H1 (cell line): ENCODE results near the gene OBSL1. TPM values are rescaled to one million over a fixed set of nuclear protein-coding genes. Genes with fewer than 3 reads are reported as not detected.

ENCODE experiments used
- BACH1 ChIP-seq: IDR thresholded peaks from 2 replicates; pipeline ENCODE4 v1.6.1; 2012; ENCODE audit warnings: low read length, improper control_type of control experiment
- CEBPB ChIP-seq: IDR thresholded peaks from 2 replicates; pipeline ENCODE4 v1.6.1; 2012; ENCODE audit warnings: low read depth, low read length
- EZH2 ChIP-seq: fragments of 200-600 bp; sonication (generic); IDR thresholded peaks from 2 replicates; pipeline ENCODE4 v1.7.1; 2012; ENCODE audit warnings: low read depth, mild to moderate bottlenecking, moderate library complexity, low read length, inconsistent platforms; ENCODE audit not compliant: severe bottlenecking
- FOSL1 ChIP-seq: IDR thresholded peaks from 2 replicates; pipeline ENCODE4 v1.6.1; 2011; ENCODE audit warnings: mild to moderate bottlenecking, low read depth, low read length, moderate library complexity; ENCODE audit not compliant: insufficient read depth
- POLR2AphosphoS5 ChIP-seq: IDR thresholded peaks from 2 replicates; pipeline ENCODE4 v1.6.1; 2011; ENCODE audit warnings: low read depth, low read length
- RBBP5 ChIP-seq: IDR thresholded peaks from 2 replicates; pipeline ENCODE4 v1.7.1; 2012; ENCODE audit warnings: low read depth, mild to moderate bottlenecking, inconsistent platforms, low read length, moderate library complexity, borderline replicate concordance
- RXRA ChIP-seq: IDR thresholded peaks from 2 replicates; pipeline ENCODE4 v1.6.1; 2011; ENCODE audit warnings: low read depth, mild to moderate bottlenecking, low read length, moderate library complexity; ENCODE audit not compliant: insufficient read depth
- TAF1 ChIP-seq: IDR thresholded peaks from 2 replicates; pipeline ENCODE4 v1.6.1; 2011; ENCODE audit warnings: mild to moderate bottlenecking, low read depth, low read length
- YY1 ChIP-seq: IDR thresholded peaks from 2 replicates; pipeline ENCODE4 v1.6.1; 2011; ENCODE audit warnings: low read depth, mild to moderate bottlenecking, low read length
- polyA plus RNA-seq, 7 experiments: library from polyadenylated mRNA; depleted of rRNA in 3 of 7; stranded (reverse) in 5 of 7; unstranded in 2 of 7; fragments of >200 nt in 5 of 7; fragments of 200-250 nt in 2 of 7; gene quantifications; 1 replicate in 5 of 7; 2 replicates in 1 of 7; 4 replicates in 1 of 7; pipeline versions ENCODE4 v1.2.1 to v1.2.3, GENCODE V29; 2011 to 2013; ENCODE audit warnings: missing spikeins in 2 of 7, mixed read lengths in 2 of 7
- total RNA-seq: library from RNA; stranded (reverse); fragmentation: NEBNext Ultra II Directional; extraction: Animal tissue kit (Norgen Biotek cat#: 25700); gene quantifications from 2 replicates; pipeline ENCODE4 v1.2.1, GENCODE V29; 2021

OBSL1 gene
- total and polyA plus RNA-seq, 2 of the 8 experiments (the other 6 are each of a cell fraction or from before 2014, with no cell fraction given), result 116 to 127 TPM

DNA sequence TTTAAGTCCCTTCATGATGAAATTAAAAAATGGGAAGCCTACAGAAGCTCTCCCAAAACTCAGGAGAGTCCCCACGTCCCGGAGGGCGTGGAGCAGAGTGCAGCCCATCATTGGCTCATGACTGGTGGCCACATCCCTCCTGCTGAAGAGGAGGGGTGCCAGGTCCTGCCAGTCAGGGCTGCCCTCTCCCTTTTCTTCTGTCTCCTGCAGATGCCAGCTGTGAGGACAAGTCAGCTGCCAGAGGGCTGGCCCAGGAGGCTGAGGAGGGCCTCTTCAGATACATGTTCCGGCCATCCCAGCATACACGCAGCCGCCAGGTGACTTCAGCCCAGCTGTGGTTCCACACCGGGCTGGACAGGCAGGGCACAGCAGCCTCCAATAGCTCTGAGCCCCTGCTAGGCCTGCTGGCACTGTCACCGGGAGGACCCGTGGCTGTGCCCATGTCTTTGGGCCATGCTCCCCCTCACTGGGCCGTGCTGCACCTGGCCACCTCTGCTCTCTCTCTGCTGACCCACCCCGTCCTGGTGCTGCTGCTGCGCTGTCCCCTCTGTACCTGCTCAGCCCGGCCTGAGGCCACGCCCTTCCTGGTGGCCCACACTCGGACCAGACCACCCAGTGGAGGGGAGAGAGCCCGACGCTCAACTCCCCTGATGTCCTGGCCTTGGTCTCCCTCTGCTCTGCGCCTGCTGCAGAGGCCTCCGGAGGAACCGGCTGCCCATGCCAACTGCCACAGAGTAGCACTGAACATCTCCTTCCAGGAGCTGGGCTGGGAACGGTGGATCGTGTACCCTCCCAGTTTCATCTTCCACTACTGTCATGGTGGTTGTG, 3.4 kb upstream of the OBSL1 start (continued):
- TF ChIP-seq CEBPB, result no peak
- TF ChIP-seq RXRA, result no peak
- no peak for TF ChIP-seq TAF1
- no peak for TF ChIP-seq FOSL1
- TF ChIP-seq EZH2, result no peak
- TF ChIP-seq POLR2AphosphoS5, result no peak
- no peak for TF ChIP-seq RBBP5
- no peak for TF ChIP-seq BACH1
- no peak for TF ChIP-seq YY1
- TF ChIP-seq, all 59 proteins: peak for 0
